ENCODE results near the gene C1orf198.

The C1orf198 gene

GRCh38 chr1:230793463-230793745, 74.9 kb downstream of the C1orf198 start:
- TF ChIP-seq, protein P1, sequence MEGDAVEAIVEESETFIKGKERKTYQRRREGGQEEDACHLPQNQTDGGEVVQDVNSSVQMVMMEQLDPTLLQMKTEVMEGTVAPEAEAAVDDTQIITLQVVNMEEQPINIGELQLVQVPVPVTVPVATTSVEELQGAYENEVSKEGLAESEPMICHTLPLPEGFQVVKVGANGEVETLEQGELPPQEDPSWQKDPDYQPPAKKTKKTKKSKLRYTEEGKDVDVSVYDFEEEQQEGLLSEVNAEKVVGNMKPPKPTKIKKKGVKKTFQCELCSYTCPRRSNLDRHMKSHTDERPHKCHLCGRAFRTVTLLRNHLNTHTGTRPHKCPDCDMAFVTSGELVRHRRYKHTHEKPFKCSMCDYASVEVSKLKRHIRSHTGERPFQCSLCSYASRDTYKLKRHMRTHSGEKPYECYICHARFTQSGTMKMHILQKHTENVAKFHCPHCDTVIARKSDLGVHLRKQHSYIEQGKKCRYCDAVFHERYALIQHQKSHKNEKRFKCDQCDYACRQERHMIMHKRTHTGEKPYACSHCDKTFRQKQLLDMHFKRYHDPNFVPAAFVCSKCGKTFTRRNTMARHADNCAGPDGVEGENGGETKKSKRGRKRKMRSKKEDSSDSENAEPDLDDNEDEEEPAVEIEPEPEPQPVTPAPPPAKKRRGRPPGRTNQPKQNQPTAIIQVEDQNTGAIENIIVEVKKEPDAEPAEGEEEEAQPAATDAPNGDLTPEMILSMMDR (IDR thresholded peaks at IDR 0.05; ENCODE audit: low read depth, low read length): no peak
- DNase-seq (ENCODE audit: low read depth in 2 of 2): no peak

GRCh38 chr1:230792691-230793462, 75.4 kb downstream of the C1orf198 start:
- no peak overlapping the region for H3K4me3 ChIP-seq (replicated peaks in 1 of 2; ENCODE audit: low read depth in 2 of 2, low read length in 2 of 2)
- TF ChIP-seq, protein P1 (IDR thresholded peaks at IDR 0.05; ENCODE audit: low read depth, low read length): no peak
- peak in 1 of 2 donors; percentile 21 for DNase-seq (ENCODE audit: low read depth in 2 of 2)

More at GRCh38 chr1:230793463-230793745, 74.9 kb downstream of the C1orf198 start:
- H3K4me3 ChIP-seq (replicated peaks in 1 of 2; ENCODE audit: low read depth in 2 of 2, low read length in 2 of 2): no peak overlapping the region

GRCh38 chr1:230791986-230792564, 76.2 kb downstream of the C1orf198 start:
- TF ChIP-seq, protein P1 (IDR thresholded peaks at IDR 0.05; ENCODE audit: low read depth, low read length): no peak
- no peak overlapping the region for H3K4me3 ChIP-seq (replicated peaks in 1 of 2; ENCODE audit: low read depth in 2 of 2, low read length in 2 of 2)
- no peak for DNase-seq (ENCODE audit: low read depth in 2 of 2)

DNA sequence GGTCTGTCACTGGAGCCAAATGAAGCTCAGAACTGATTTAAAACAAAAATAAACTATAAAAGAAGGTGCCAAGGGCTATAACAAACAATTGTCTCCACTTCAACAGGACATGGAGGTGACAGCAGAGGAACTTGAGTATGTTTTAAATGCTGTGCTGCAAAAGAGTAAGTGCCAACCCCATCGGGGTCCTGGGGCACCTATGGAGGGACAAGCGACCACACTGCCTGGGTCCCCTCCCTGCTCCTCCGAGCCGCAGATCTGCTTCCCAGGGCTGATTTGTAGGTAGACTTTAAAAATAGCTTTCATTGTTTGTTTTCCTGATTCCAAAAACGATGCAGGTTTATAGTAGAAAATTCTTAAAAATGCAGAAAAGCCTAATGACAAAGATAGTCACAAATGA, 78.3 kb downstream of the C1orf198 start:
- no peak overlapping the region for H3K4me3 ChIP-seq (replicated peaks in 1 of 2; ENCODE audit: low read depth in 2 of 2, low read length in 2 of 2)
- TF ChIP-seq, protein P1 (IDR thresholded peaks at IDR 0.05; ENCODE audit: low read depth, low read length): no peak

DNA sequence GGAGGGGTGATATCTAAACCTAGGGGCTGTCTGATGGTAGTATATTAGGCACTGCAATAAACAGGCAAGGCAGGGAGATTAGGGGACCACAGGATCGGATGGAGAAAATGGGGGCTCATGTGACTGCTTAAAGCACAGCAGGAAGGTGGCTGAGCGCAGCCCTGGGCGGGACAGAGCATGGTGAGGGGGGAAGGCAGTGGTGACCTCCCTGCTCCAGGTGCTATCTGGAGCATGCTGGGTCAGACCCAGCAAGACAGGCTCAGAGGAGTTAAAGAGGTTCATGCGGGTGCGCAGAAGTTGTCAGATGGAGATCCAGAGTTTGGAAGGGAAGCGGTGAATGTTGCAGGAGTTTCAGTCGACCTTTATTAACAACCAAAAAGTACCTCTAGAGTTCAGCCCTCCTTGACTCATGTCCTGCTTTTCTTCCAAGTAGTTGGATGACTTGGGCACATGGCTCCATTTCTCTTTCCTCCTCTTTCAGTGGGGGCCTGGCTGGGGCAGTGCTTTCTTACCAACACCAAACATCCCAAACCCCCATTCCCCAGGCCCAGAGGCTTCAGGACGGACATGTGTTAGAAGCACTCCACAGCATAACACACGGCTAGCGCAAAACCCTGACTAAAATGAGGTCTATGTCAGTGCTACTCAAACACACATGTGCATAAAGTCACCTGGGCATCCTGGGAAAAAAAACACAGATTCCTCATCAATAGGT, 79.6 kb downstream of the C1orf198 start:
- H3K4me3 ChIP-seq (replicated peaks in 1 of 2; ENCODE audit: low read depth in 2 of 2, low read length in 2 of 2): no peak overlapping the region
- TF ChIP-seq, protein P1 (IDR thresholded peaks at IDR 0.05; ENCODE audit: low read depth, low read length): no peak
- DNase-seq (ENCODE audit: low read depth in 2 of 2): no peak

More for the DNA sequence above, 78.3 kb downstream of the C1orf198 start:
- DNase-seq (ENCODE audit: low read depth in 2 of 2): no peak

DNA sequence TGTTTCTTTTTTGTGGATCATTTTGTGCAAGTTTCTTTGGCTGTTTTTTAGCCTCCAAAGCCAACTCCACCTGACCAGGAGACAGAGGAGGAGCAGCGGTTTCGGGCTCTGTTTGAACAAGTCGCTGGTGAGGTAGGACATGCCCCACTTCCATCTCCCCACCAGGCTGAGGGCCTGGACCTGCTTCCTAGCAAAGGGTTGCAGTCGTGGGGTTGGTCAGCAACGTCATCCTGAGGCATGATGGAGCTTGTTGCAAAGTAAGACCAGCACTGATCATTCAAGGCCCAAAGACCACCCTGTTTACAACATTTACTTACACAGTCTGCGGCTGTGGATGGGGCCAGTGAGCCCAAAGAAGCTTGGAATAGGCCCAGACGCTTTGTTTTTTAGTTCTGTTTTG, 80.8 kb downstream of the C1orf198 start:
- H3K4me3 ChIP-seq (replicated peaks in 1 of 2; ENCODE audit: low read depth in 2 of 2, low read length in 2 of 2): no peak overlapping the region
- DNase-seq (ENCODE audit: low read depth in 2 of 2): no peak
- TF ChIP-seq, protein P1 (IDR thresholded peaks at IDR 0.05; ENCODE audit: low read depth, low read length): no peak
